Peyer's patch (tissue), 4 donors: ENCODE measurements around the gene SCP2. TPM values are rescaled to one million over a fixed set of nuclear protein-coding genes. Genes with fewer than 3 reads are reported as not detected.

Source experiments
- DNase-seq, 3 donors: peaks; one replicate each; pipeline ENCODE4 v3.0.0-alpha.2; 2017 to 2019
- H3K27ac ChIP-seq, 4 donors: fragments of 200-600 bp; sonication (generic); one replicate each; pipeline ENCODE4 v1.5.1; 2016 to 2019
- H3K27me3 ChIP-seq, 2 donors: fragments of 200-600 bp; sonication (generic); one replicate each; pipeline ENCODE4 v1.5.1; 2019
- H3K36me3 ChIP-seq, 3 donors: fragments of 200-600 bp; sonication (generic); one replicate each; pipeline ENCODE4 v1.5.1; 2016 to 2019
- H3K4me1 ChIP-seq, 4 donors: fragments of 200-600 bp; sonication (generic); one replicate each; pipeline ENCODE4 v1.5.1; 2016 to 2019
- H3K4me3 ChIP-seq, 4 donors: fragments of 200-600 bp; sonication (generic); 1 replicate in 3 of 4; 2 replicates in 1 of 4; pipeline ENCODE4 v1.5.1; 2016 to 2019; ENCODE audit warnings: mild to moderate bottlenecking in 1 of 4
- H3K9me3 ChIP-seq, 4 donors: fragments of 200-600 bp; sonication (generic); one replicate each; pipeline ENCODE4 v1.5.1; 2016 to 2019; ENCODE audit warnings: mild to moderate bottlenecking in 1 of 4
- POLR2A ChIP-seq, 2 donors: fragments of 450-650 bp; IDR thresholded peaks; one replicate each; pipeline ENCODE4 v1.5.1; 2017; ENCODE audit warnings: antibody characterized with exemption in 2 of 2, mild to moderate bottlenecking in 2 of 2, moderate library complexity in 2 of 2
- total RNA-seq, 4 donors: library from RNA; depleted of rRNA; stranded (reverse); fragments of >200 nt; gene quantifications; one replicate each; pipeline ENCODE4 v1.1.0, GENCODE V29; 2016
- TF ChIP-seq, protein P1 (sequence below), 6 experiments: fragments of 450-650 bp in 4 of 6; fragments of 200-600 bp in 2 of 6; sonication (generic) in 1 of 6; IDR thresholded peaks; one replicate each; pipeline ENCODE4 v1.5.1; 2017 to 2019; ENCODE audit warnings: antibody characterized with exemption in 6 of 6, mild to moderate bottlenecking in 3 of 6, moderate library complexity in 1 of 6

Gene SCP2
- total RNA-seq, 4 donors from 2014 or later = 161 to 402 (median 219) TPM

DNA sequence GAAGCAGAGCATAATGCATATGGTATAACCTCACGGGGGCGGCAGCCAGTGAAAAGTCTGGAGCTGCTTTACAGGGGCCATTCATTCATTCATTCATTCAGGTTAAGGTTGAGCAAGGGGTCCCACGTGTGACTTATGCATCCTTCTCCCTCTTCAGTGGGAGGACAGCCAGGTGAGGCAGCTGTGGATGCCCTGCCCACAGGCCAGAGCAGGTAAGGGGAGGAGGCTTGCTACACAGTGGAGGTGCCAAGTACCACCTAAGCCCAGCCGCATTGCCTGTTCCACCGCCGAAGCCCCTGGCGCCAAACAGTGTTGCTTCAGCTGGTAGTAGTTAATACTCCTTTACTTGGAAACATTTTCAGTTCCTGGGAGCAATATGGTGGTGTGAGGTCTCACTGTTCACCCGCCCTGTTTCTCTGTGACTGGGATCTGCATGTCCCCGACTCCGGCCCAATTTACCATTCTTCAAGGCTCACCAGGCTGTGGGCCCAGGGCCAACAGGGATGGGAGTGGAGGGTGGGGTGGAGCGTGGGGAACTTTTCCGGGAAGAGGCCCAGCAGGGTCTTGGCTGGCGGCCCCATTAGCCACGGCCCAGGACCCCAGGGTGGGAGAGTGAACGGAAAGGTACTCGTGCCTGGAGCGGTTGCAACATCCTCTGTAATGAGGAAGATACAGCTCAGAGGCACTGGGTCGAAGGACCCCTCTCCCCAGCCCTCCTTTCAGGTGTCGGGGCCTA lies 134.2 kb downstream of the SCP2 start:
- TF ChIP-seq, protein P1, sequence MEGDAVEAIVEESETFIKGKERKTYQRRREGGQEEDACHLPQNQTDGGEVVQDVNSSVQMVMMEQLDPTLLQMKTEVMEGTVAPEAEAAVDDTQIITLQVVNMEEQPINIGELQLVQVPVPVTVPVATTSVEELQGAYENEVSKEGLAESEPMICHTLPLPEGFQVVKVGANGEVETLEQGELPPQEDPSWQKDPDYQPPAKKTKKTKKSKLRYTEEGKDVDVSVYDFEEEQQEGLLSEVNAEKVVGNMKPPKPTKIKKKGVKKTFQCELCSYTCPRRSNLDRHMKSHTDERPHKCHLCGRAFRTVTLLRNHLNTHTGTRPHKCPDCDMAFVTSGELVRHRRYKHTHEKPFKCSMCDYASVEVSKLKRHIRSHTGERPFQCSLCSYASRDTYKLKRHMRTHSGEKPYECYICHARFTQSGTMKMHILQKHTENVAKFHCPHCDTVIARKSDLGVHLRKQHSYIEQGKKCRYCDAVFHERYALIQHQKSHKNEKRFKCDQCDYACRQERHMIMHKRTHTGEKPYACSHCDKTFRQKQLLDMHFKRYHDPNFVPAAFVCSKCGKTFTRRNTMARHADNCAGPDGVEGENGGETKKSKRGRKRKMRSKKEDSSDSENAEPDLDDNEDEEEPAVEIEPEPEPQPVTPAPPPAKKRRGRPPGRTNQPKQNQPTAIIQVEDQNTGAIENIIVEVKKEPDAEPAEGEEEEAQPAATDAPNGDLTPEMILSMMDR (IDR thresholded peaks at IDR 0.05) = no peak
- TF ChIP-seq POLR2A (IDR thresholded peaks at IDR 0.05) = no peak
- DNase-seq = peak in 2 of 3 donors; percentile 41 to 50
- H3K4me3 ChIP-seq = peak overlapping the region; percentile 29 to 70 (median 45)

DNA sequence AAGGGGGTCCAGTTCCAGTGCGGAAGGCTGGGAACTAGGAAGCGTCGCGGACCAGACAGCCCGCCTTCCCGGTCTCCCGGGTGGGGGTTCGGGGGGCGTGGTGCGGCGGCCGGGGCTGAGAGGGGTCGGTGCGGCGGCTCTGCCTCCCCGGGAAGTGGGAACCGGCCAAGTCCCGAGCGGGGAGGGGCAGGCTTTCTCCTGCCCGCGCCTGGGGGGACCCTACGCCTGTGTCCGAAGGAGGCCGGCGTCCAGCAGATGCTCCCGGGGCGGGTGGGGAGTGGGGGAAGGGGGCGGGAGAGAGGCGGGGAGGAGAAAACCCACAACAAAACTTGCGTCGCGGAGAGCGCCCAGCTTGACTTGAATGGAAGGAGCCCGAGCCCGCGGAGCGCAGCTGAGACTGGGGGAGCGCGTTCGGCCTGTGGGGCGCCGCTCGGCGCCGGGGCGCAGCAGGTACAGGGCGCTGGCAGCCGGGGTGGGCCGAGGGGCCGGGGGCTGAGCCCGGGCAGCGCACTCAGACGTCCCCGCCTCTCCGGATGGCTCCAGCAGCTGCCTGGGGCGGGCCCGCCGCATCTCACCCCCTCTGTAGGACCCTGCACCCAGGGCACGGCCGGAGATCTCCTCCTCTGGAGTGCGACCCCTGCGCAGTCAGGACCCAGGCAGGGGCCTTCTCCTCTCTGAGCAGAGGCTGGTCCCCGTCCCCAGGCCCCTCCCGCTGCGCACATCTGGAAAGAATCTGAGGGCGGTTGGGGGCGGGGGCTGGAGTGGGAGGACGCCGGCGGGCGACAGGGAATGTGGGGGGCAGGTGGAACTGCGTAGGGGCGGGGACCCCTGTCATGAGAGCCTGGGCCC lies 135.0 kb downstream of the SCP2 start, which contains the start of gene PODN:
Gene PODN, plus strand, starts transcription at position 355 of the 849 bp plus-strand sequence. CDS start 7,643 bp downstream, outside the sequence.
- TF ChIP-seq, protein P1 (IDR thresholded peaks at IDR 0.05) = no peak
- TF ChIP-seq POLR2A (IDR thresholded peaks at IDR 0.05) = no peak
- H3K27me3 ChIP-seq = peaks cover 0 to 14% of the 10 kb centered on the region in 2 donors
- H3K36me3 ChIP-seq = no peaks in the 10 kb centered on the region
- peak within 1 kb of the TSS; percentile 29 to 70 (median 45) for H3K4me3 ChIP-seq
- H3K27ac ChIP-seq = peak within 1 kb of the TSS; percentile 13 to 55 (median 31)
- DNase-seq = peak in 2 of 3 donors; percentile 46 to 49
- peaks cover 0 to 21% (median 5%) of the 10 kb centered on the region in 4 donors for H3K4me1 ChIP-seq
- H3K9me3 ChIP-seq = no peaks in the 10 kb centered on the region

More for the DNA sequence above, 134.2 kb downstream of the SCP2 start:
- H3K36me3 ChIP-seq = no peaks in the 10 kb centered on the region
- peak overlapping the region in 3 of 4 donors; percentile 17 to 55 (median 45) for H3K27ac ChIP-seq
- peaks cover 0 to 21% (median 5%) of the 10 kb centered on the region in 4 donors for H3K4me1 ChIP-seq
- no peaks in the 10 kb centered on the region for H3K9me3 ChIP-seq
- peaks cover 0 to 14% of the 10 kb centered on the region in 2 donors for H3K27me3 ChIP-seq

DNA sequence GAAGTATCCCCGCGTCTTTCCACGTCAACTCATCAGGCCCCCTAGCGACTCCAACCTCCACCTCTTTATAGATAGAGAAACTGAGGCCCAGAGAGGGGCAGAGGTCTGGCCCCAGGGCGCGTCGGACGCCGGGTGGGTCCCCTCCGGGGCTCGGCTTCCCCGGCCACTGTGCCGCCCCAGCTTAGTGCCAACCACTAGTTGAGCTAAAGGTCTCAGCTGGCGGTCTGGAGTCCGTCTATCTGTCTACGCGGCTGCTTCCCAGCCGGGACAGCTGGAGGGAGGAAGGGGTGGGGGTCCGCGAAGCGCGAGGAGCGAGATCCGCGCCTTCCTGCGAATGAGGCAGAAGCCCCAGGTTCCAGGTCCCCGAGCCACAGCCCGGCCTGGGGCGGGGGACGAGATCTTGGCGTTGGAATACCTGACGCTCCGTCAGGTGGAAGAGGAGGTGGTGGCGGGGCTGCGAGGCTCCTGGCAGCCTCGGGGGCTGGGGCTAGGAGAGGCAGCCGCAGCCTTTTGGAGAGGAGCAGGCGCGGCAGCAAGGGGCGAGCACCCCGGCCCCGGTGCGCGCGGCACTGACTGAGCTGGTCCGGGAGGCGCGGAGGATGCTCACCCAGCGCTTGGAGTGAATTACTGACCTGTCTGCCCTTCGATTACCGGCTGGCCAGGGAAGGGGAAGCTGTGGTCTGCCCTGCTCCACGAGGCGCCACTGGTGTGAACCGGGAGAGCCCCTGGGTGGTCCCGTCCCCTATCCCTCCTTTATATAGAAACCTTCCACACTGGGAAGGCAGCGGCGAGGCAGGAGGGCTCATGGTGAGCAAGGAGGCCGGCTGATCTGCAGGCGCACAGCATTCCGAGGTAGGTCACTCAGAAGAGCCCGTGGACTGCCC lies 135.9 kb downstream of the SCP2 start:
- H3K4me3 ChIP-seq = peak overlapping the region; percentile 29 to 70 (median 45)
- no peaks in the 10 kb centered on the region for H3K36me3 ChIP-seq
- H3K4me1 ChIP-seq = peaks cover 0 to 21% (median 5%) of the 10 kb centered on the region in 4 donors
- DNase-seq = peak in 2 of 3 donors; percentile 43 to 44
- H3K27me3 ChIP-seq = peaks cover 0 to 14% of the 10 kb centered on the region in 2 donors
- no peak for TF ChIP-seq POLR2A (IDR thresholded peaks at IDR 0.05)
- TF ChIP-seq, protein P1 (IDR thresholded peaks at IDR 0.05) = no peak
- no peaks in the 10 kb centered on the region for H3K9me3 ChIP-seq
- H3K27ac ChIP-seq = peak overlapping the region in 1 of 4 donors; percentile 55

DNA sequence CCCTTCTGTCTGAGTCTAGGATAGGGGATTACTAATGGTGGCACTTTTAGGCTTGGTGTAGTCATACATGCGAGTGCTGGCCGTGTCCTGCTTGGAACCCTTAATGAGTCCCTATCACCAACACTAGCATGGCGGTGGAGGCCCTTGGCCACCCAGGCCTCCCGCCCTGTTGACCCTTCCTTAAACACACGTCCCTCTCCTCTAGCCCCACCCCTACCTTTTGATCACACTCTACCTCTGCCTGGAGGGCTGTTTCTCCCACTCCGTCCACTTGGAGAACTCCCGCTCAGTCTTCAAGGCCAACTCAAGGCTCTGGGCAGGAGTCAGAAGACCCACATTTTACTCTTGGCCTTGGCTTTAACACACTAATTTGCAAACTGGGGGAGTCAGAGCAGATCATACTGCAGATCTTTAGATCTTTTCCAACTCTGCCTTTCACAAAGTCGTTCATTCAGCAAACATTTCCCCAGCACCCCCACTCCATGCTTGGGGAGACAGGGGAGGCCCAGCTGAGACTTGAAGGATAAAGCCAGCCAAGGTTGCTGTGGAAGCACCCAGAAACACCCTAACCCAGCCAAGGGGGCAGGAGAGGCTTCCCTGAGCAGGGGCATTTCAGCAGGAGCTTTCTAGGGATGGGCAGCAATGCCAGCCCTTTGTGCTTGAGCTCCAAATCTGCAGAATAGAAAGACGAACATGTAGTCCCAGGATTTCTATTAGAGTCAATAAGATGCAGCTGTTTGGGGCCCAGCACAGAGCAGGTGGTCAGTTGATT lies 136.9 kb downstream of the SCP2 start:
- H3K27me3 ChIP-seq = peaks cover 0 to 14% of the 10 kb centered on the region in 2 donors

More for the DNA sequence above, 136.9 kb downstream of the SCP2 start:
- no peaks in the 10 kb centered on the region for H3K9me3 ChIP-seq
- peaks cover 0 to 21% (median 5%) of the 10 kb centered on the region in 4 donors for H3K4me1 ChIP-seq
- no peak overlapping the region for H3K4me3 ChIP-seq
- DNase-seq = no peak
- no peak overlapping the region for H3K27ac ChIP-seq
- H3K36me3 ChIP-seq = no peaks in the 10 kb centered on the region
- TF ChIP-seq POLR2A (IDR thresholded peaks at IDR 0.05) = no peak
- TF ChIP-seq, protein P1 (IDR thresholded peaks at IDR 0.05) = no peak
